MM.1S (cell line): Measurements from ENCODE around the gene FCSK.
"Not testable (repeated sequence)": the region's sequence is repeated elsewhere in the genome, so short reads cannot be mapped to it uniquely, and the experiment has no call there.

Experiments
- DNase-seq: peaks from one replicate; pipeline ENCODE4 v3.0.0-alpha.2; 2015
- H2AFZ ChIP-seq: fragments of 300-600 bp; sonication (generic); 2 replicates; pipeline ENCODE4 v1.6.0; 2016; ENCODE audit warnings: antibody characterized with exemption, low read length
- H3F3A ChIP-seq: fragments of 300-600 bp; sonication (generic); 2 replicates; pipeline ENCODE4 v1.6.1; 2016; ENCODE audit warnings: mild to moderate bottlenecking, antibody characterized with exemption, low read length, moderate library complexity, mixed read lengths; ENCODE audit not compliant: insufficient read depth
- H3K27ac ChIP-seq: fragments of 300-600 bp; sonication (generic); 2 replicates; pipeline ENCODE4 v1.5.1; 2016; ENCODE audit warnings: mild to moderate bottlenecking, low read length
- H3K27me3 ChIP-seq: fragments of 300-600 bp; sonication (generic); replicated peaks from 2 replicates; pipeline ENCODE4 v1.6.0; 2016; ENCODE audit warnings: low read length; ENCODE audit not compliant: insufficient read depth
- H3K36me3 ChIP-seq: fragments of 300-600 bp; sonication (generic); replicated peaks from 2 replicates; pipeline ENCODE4 v1.6.1; 2016; ENCODE audit warnings: mild to moderate bottlenecking, low read length, mixed read lengths; ENCODE audit not compliant: insufficient read depth
- H3K4me1 ChIP-seq: fragments of 300-600 bp; sonication (generic); 2 replicates; pipeline ENCODE4 v1.6.1; 2016; ENCODE audit warnings: low read length, mixed read lengths
- H3K4me2 ChIP-seq: fragments of 300-600 bp; sonication (generic); 2 replicates; pipeline ENCODE4 v1.6.0; 2016; ENCODE audit warnings: low read depth, low read length
- H3K4me3 ChIP-seq: fragments of 300-600 bp; sonication (generic); 2 replicates; pipeline ENCODE4 v1.5.1; 2016; ENCODE audit warnings: low read length, mixed read lengths
- H3K79me2 ChIP-seq: fragments of 300-600 bp; sonication (generic); 2 replicates; pipeline ENCODE4 v1.6.1; 2016; ENCODE audit warnings: mixed run types, low read length, mixed read lengths
- H3K9ac ChIP-seq: fragments of 300-600 bp; sonication (generic); 2 replicates; pipeline ENCODE4 v1.6.1; 2016; ENCODE audit warnings: low read length, mixed read lengths
- H3K9me2 ChIP-seq: fragments of 300-600 bp; sonication (generic); replicated peaks from 2 replicates; pipeline ENCODE4 v1.6.1; 2016; ENCODE audit warnings: mild to moderate bottlenecking, low read length, mixed read lengths; ENCODE audit not compliant: insufficient read depth
- H3K9me3 ChIP-seq: fragments of 300-600 bp; sonication (generic); replicated peaks from 2 replicates; pipeline ENCODE4 v1.6.1; 2016; ENCODE audit warnings: mild to moderate bottlenecking, low read length, mixed read lengths; ENCODE audit not compliant: insufficient read depth
- H4K20me1 ChIP-seq: fragments of 300-600 bp; sonication (generic); 2 replicates; pipeline ENCODE4 v1.6.1; 2016; ENCODE audit warnings: mild to moderate bottlenecking, low read length, moderate library complexity, mixed read lengths; ENCODE audit not compliant: insufficient read depth
- EZH2 ChIP-seq: fragments of 300-600 bp; sonication (generic); optimal IDR thresholded peaks from 2 replicates; pipeline ENCODE3; 2017; ENCODE audit warnings: low read depth, mild to moderate bottlenecking, antibody characterized with exemption, low read length, mixed read lengths
- EZH2phosphoT487 ChIP-seq: fragments of 300-600 bp; sonication (generic); IDR thresholded peaks from 2 replicates; pipeline ENCODE4 v1.6.1; 2018; ENCODE audit warnings: antibody characterized with exemption, low read length
- TF ChIP-seq, protein P1 (sequence below): fragments of 300-600 bp; sonication (generic); IDR thresholded peaks from 2 replicates; pipeline ENCODE4 v1.5.1; 2016; ENCODE audit warnings: antibody characterized with exemption, low read length, mixed read lengths

Gene FCSK

DNA sequence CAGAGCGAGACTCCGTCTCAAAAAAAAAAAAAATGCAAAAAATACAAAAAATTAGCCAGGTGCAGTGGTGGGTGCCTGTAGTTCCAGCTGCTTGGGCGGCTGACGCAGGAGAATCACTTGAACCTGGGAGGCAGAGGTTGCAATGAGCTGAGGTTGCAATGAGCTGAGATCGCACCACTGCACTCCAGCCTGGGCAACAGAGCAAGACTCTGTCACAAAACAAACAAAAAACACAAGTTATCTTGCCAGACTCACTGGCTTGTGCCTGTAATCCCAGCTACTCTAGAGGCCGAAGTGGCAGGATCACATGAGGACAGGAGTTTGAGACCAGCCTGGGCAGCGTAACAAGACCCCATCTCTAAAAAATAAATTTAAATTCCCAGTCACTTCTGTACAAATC lies 12.1 kb upstream of the FCSK start:
- Histone ChIP-seq H2AFZ (no peak overlapping the region), H3K79me2 (peaks cover 11% of the 10 kb centered on the region), H3K4me3 (no peak overlapping the region), H3K9me3 (no peaks in the 10 kb centered on the region), H3K27me3 (no peaks in the 10 kb centered on the region), H3K36me3 (no peaks in the 10 kb centered on the region), H4K20me1 (no peaks in the 10 kb centered on the region), H3F3A (no peaks in the 10 kb centered on the region), H3K4me1 (peaks cover 9% of the 10 kb centered on the region; the same call in 1 of the 2 replicates), H3K9ac (no peak overlapping the region), H3K4me2 (no peak overlapping the region), H3K9me2 (no peaks in the 10 kb centered on the region), H3K27ac (no peak overlapping the region)
- DNase-seq, result no peak
- TF ChIP-seq EZH2 (no peak), EZH2phosphoT487 (no peak)
- TF ChIP-seq, protein P1, sequence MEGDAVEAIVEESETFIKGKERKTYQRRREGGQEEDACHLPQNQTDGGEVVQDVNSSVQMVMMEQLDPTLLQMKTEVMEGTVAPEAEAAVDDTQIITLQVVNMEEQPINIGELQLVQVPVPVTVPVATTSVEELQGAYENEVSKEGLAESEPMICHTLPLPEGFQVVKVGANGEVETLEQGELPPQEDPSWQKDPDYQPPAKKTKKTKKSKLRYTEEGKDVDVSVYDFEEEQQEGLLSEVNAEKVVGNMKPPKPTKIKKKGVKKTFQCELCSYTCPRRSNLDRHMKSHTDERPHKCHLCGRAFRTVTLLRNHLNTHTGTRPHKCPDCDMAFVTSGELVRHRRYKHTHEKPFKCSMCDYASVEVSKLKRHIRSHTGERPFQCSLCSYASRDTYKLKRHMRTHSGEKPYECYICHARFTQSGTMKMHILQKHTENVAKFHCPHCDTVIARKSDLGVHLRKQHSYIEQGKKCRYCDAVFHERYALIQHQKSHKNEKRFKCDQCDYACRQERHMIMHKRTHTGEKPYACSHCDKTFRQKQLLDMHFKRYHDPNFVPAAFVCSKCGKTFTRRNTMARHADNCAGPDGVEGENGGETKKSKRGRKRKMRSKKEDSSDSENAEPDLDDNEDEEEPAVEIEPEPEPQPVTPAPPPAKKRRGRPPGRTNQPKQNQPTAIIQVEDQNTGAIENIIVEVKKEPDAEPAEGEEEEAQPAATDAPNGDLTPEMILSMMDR, result no peak

DNA sequence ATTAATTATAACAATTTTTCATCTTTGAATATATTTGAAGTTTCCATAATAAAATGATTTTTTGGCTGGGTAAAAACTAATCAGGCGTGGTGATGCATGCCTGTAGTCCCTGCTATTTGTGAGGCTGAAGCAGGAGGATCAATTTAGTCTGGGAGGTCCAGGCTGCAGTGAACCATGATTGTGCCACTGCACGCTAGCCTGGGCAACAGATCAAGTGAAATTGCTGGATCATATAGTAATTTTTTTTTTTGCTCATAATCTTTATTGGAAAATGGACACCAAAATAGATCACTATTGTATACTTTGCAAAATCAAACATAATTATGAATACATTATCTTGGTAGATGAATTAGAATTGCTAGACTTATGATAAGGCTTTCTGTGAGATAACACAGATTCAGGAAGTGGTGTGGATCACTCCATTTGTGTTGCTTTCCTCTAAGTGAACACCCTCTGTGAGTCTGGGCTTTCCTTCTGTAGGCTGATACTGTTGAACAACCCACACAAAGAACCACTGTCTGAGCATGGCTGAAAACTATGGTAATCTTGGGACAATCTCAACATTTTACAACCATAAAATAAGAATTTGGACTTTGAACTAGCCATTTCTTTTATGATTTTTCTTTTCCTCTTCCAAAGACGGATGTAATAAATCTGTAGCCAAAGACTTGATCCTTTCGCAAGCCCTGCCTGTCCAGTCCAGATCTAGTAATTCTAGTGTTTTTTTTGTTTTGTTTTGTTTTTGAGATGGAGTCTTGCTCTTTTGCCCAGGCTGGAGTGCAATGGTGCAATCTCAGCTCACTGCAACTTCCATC lies 9.9 kb upstream of the FCSK start:
- Histone ChIP-seq H3K36me3 (no peaks in the 10 kb centered on the region), H3K27me3 (no peaks in the 10 kb centered on the region), H3K79me2 (no peaks in the 10 kb centered on the region), H2AFZ (no peak overlapping the region), H3K9ac (no peak overlapping the region), H3K27ac (no peak overlapping the region), H3K9me2 (no peaks in the 10 kb centered on the region), H3K4me1 (no peaks in the 10 kb centered on the region), H4K20me1 (no peaks in the 10 kb centered on the region), H3K9me3 (no peaks in the 10 kb centered on the region), H3K4me3 (no peak overlapping the region), H3K4me2 (no peak overlapping the region), H3F3A (no peaks in the 10 kb centered on the region)
- no peak for DNase-seq
- TF ChIP-seq EZH2 (no peak), EZH2phosphoT487 (no peak)
- TF ChIP-seq, protein P1, result no peak

DNA sequence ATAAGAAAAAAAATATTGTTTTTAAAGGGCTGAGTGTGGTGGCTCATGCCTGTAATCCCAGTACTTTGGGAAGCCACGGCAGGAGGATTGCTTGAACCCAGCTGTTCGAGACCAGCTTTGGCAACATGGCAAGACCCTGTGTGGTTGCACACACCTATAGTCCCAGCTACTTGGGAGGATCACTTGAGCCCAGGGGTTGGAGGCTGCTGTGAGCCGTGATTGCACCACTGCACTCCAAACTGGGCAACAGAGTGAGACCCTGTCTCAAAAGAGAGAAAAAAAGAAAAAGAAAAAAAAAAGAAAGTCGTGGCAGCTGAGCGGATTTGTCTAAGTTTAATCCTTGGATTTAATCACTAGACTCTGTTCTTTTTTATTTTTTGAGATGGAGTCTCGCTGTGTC lies 6.3 kb upstream of the FCSK start:
- no peak overlapping the region for H3K4me2 ChIP-seq
- no peak for DNase-seq
- H3K9me2 ChIP-seq, result no peaks in the 10 kb centered on the region
- H3K9ac ChIP-seq, result no peak overlapping the region
- no peak overlapping the region for H2AFZ ChIP-seq
- H3K36me3 ChIP-seq, result no peaks in the 10 kb centered on the region
- no peak overlapping the region for H3K27ac ChIP-seq
- H3K9me3 ChIP-seq, result no peaks in the 10 kb centered on the region
- no peaks in the 10 kb centered on the region for H3F3A ChIP-seq
- H3K4me1 ChIP-seq, result no peaks in the 10 kb centered on the region
- TF ChIP-seq, protein P1, result no peak
- no peaks in the 10 kb centered on the region for H4K20me1 ChIP-seq
- no peaks in the 10 kb centered on the region for H3K27me3 ChIP-seq
- no peaks in the 10 kb centered on the region for H3K79me2 ChIP-seq
- no peak overlapping the region for H3K4me3 ChIP-seq

DNA sequence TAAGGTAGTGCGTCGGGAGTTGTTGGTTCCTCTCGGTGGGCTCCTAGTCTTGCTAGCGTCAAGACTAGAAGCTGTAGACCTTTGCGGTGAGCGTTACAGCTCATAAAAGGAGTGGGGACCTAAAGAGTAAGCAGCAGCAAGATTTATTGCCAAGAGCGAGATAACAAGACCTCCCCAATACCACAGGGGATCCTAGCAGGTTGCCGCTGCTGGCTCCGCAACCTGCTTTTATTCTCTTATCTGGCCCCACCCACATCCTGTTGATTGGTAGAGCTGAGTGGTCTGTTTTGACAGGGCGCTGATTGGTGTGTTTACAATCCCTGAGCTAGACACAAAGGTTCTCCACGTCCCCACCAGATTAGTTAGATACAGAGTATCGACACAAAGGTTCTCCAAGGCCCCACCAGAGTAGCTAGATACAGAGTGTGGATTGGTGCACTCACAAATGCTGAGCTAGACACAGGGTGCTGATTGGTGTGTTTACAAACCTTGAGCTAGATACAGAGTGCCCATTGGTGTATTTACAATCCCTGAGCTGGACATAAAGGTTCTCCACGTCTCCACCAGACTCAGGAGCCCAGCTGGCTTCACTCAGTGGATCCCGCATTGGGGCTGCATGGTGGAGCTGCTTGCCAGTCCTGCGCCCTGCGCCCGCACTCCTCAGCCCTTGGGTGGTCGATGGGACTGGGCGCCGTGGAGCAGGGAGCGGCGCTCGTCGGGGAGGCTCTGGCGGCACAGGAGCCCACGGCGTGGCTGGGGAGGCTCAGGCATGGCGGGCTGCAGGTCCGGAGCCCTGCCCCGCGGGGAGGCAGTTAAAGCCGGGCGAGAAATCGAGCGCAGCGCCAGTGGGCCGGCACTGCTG lies 4.0 kb upstream of the FCSK start:
- not testable (repeated sequence) for H3K27ac ChIP-seq, H3F3A ChIP-seq, H3K4me1 ChIP-seq, DNase-seq, H3K9me3 ChIP-seq, H3K9me2 ChIP-seq, H3K9ac ChIP-seq, H3K27me3 ChIP-seq, H3K79me2 ChIP-seq, H4K20me1 ChIP-seq, H2AFZ ChIP-seq, H3K4me2 ChIP-seq, H3K4me3 ChIP-seq, H3K36me3 ChIP-seq

DNA sequence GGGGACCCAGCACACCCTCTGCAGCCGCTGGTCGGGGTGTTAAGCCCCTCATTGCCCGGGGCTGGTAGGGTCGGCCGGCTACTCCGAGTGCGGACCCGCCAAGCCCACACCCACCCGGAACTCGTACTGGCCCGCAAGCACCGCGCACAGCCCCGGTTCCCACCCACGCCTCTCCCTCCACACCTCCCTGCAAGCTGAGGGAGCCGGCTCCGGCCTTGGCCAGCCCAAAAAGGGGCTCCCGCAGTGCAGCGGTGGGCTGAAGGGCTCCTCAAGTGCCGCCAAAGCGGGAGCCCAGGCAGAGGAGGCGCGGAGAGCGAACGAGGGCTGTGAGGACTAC lies 3.4 kb upstream of the FCSK start:
- H4K20me1 ChIP-seq, H3K27me3 ChIP-seq, H3K4me2 ChIP-seq, H2AFZ ChIP-seq, H3K9me2 ChIP-seq, H3K4me1 ChIP-seq, H3K4me3 ChIP-seq, H3K36me3 ChIP-seq, H3F3A ChIP-seq, H3K27ac ChIP-seq, H3K79me2 ChIP-seq, H3K9me3 ChIP-seq, H3K9ac ChIP-seq, DNase-seq: not testable (repeated sequence)
